HCT116 (cell line): ENCODE data around the gene TRIM75.

Experiments used
- EZH2 ChIP-seq: fragments of 200-600 bp; sonication (generic); IDR thresholded peaks from 2 replicates; pipeline ENCODE4 v1.6.1; 2017; ENCODE audit warnings: antibody characterized with exemption, mixed run types
- EZH2phosphoT487 ChIP-seq: fragments of 200-600 bp; IDR thresholded peaks from 2 replicates; pipeline ENCODE4 v1.6.1; 2018; ENCODE audit warnings: antibody characterized with exemption, borderline replicate concordance
- MAX ChIP-seq: IDR thresholded peaks from 2 replicates; pipeline ENCODE4 v1.6.1; 2012
- POLR2AphosphoS5 ChIP-seq: IDR thresholded peaks from 2 replicates; pipeline ENCODE4 v1.6.1; 2011; ENCODE audit warnings: mild to moderate bottlenecking, low read depth, low read length, moderate library complexity
- ZNF274 ChIP-seq: fragments of 200-500 bp; sonication (Bioruptor generic); IDR thresholded peaks from 2 replicates; pipeline ENCODE4 v1.6.1; 2014; ENCODE audit warnings: mild to moderate bottlenecking, low read depth, low read length, inconsistent platforms
- TF ChIP-seq, protein P1 (sequence below), 3 experiments: fragments of 200-600 bp in 1 of 3; sonication (generic) in 1 of 3; IDR thresholded peaks in 2 of 3; conservative IDR thresholded peaks in 1 of 3; 2 replicates each; pipeline ENCODE4 v1.5.1; 2012 to 2017; ENCODE audit warnings: low read depth in 2 of 3, low read length in 2 of 3, antibody characterized with exemption in 1 of 3, borderline replicate concordance in 1 of 3, control low read depth in 1 of 3, mild to moderate bottlenecking in 1 of 3, mixed read lengths in 1 of 3, mixed run types in 1 of 3, moderate library complexity in 1 of 3; ENCODE audit not compliant: insufficient read depth in 1 of 3

DNA sequence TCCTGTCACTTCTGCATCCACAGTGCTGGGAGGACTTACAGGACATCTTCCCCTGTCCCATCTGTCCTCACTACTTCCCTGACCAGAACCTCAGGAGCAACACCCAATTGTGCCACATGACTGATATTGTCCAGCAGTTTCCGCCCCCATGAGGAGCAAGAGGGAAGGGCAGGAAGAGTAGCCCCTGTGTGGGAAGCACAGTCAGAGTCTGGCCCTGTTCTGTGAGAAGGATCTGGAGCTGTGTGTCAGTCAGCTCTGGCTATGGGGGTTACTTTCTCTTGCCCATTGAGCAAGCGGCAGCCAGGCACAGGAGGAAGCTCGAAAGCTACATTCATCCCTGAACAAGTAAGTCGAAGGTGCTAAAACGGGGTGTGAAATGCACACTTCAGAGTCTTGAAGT, 36.7 kb upstream of the TRIM75 start:
- no peak for TF ChIP-seq MAX
- TF ChIP-seq, protein P1, sequence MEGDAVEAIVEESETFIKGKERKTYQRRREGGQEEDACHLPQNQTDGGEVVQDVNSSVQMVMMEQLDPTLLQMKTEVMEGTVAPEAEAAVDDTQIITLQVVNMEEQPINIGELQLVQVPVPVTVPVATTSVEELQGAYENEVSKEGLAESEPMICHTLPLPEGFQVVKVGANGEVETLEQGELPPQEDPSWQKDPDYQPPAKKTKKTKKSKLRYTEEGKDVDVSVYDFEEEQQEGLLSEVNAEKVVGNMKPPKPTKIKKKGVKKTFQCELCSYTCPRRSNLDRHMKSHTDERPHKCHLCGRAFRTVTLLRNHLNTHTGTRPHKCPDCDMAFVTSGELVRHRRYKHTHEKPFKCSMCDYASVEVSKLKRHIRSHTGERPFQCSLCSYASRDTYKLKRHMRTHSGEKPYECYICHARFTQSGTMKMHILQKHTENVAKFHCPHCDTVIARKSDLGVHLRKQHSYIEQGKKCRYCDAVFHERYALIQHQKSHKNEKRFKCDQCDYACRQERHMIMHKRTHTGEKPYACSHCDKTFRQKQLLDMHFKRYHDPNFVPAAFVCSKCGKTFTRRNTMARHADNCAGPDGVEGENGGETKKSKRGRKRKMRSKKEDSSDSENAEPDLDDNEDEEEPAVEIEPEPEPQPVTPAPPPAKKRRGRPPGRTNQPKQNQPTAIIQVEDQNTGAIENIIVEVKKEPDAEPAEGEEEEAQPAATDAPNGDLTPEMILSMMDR (IDR thresholded peaks at IDR 0.05 in 2 of 3, conservative IDR thresholded peaks at IDR 0.05 in 1 of 3; ENCODE audit: borderline replicate concordance in 1 of 3, insufficient read depth in 1 of 3, low read depth in 2 of 3, low read length in 2 of 3) = peak in 2 of 3 experiments; percentile 46 to 64; a peak in 4 of 6 replicates
- TF ChIP-seq ZNF274 = no peak
- no peak for TF ChIP-seq POLR2AphosphoS5
- no peak for TF ChIP-seq EZH2
- no peak for TF ChIP-seq EZH2phosphoT487
